Vagina (tissue), 2 donors: ENCODE measurements around the gene RSBN1.

ENCODE experiments used
- POLR2A ChIP-seq, 2 donors: fragments of 450-650 bp; IDR thresholded peaks; one replicate each; pipeline ENCODE4 v1.6.1; 2017; ENCODE audit warnings: antibody characterized with exemption in 2 of 2, mild to moderate bottlenecking in 2 of 2, moderate library complexity in 2 of 2
- TF ChIP-seq, protein P1 (sequence below), 3 experiments: fragments of 450-650 bp in 2 of 3; fragments of 200-600 bp in 1 of 3; sonication (generic) in 1 of 3; IDR thresholded peaks; one replicate each; pipeline ENCODE4 v1.5.1; 2017 to 2019; ENCODE audit warnings: antibody characterized with exemption in 3 of 3, mild to moderate bottlenecking in 2 of 3, moderate library complexity in 2 of 3

DNA sequence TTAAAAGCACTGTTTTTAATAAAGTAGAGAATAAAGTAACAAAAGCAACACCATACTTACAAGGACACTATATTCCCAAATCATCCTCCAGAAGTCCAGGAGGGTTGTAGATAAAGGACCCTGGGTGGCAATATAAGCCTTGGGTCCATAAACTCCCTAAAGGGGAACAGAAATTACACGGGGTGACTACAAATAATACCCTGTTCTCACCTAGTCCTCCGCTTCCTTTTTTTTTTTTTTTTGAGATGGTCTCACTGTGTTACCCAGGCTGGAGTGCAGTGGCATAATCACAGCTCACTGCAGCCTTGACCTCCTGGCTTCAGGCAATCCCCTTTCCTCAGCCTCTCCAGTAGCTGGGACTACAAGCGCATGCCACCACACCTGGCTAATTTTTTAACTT is 46.1 kb upstream of the RSBN1 start:
- TF ChIP-seq, protein P1, sequence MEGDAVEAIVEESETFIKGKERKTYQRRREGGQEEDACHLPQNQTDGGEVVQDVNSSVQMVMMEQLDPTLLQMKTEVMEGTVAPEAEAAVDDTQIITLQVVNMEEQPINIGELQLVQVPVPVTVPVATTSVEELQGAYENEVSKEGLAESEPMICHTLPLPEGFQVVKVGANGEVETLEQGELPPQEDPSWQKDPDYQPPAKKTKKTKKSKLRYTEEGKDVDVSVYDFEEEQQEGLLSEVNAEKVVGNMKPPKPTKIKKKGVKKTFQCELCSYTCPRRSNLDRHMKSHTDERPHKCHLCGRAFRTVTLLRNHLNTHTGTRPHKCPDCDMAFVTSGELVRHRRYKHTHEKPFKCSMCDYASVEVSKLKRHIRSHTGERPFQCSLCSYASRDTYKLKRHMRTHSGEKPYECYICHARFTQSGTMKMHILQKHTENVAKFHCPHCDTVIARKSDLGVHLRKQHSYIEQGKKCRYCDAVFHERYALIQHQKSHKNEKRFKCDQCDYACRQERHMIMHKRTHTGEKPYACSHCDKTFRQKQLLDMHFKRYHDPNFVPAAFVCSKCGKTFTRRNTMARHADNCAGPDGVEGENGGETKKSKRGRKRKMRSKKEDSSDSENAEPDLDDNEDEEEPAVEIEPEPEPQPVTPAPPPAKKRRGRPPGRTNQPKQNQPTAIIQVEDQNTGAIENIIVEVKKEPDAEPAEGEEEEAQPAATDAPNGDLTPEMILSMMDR (IDR thresholded peaks at IDR 0.05): no peak
- no peak for TF ChIP-seq POLR2A (IDR thresholded peaks at IDR 0.05)
